Measurements from ENCODE around the gene HIP1. TPM values are rescaled to one million over a fixed set of nuclear protein-coding genes. Genes with fewer than 3 reads are reported as not detected.

The HIP1 gene
- total and polyA plus RNA-seq, 9 of the 15 experiments (the other 6 are each of a cell fraction or from before 2014, with no cell fraction given), result 2.4 to 13.7 (median 9.5) TPM

- TF ChIP-seq, protein P1, sequence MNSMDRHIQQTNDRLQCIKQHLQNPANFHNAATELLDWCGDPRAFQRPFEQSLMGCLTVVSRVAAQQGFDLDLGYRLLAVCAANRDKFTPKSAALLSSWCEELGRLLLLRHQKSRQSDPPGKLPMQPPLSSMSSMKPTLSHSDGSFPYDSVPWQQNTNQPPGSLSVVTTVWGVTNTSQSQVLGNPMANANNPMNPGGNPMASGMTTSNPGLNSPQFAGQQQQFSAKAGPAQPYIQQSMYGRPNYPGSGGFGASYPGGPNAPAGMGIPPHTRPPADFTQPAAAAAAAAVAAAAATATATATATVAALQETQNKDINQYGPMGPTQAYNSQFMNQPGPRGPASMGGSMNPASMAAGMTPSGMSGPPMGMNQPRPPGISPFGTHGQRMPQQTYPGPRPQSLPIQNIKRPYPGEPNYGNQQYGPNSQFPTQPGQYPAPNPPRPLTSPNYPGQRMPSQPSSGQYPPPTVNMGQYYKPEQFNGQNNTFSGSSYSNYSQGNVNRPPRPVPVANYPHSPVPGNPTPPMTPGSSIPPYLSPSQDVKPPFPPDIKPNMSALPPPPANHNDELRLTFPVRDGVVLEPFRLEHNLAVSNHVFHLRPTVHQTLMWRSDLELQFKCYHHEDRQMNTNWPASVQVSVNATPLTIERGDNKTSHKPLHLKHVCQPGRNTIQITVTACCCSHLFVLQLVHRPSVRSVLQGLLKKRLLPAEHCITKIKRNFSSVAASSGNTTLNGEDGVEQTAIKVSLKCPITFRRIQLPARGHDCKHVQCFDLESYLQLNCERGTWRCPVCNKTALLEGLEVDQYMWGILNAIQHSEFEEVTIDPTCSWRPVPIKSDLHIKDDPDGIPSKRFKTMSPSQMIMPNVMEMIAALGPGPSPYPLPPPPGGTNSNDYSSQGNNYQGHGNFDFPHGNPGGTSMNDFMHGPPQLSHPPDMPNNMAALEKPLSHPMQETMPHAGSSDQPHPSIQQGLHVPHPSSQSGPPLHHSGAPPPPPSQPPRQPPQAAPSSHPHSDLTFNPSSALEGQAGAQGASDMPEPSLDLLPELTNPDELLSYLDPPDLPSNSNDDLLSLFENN (IDR thresholded peaks at IDR 0.05; ENCODE audit: low read depth in 2 of 2, low read length in 2 of 2), result no peak
- TF ChIP-seq SRSF7 (optimal IDR thresholded peaks at IDR 0.05; ENCODE audit: low read depth, low read length) (no peak), CHCHD3 (CRISPR knock-in tag; IDR thresholded peaks at IDR 0.05) (no peak), ZNF445 (CRISPR knock-in tag; IDR thresholded peaks at IDR 0.05; ENCODE audit: low read depth) (no peak), ATF6 (CRISPR knock-in tag; IDR thresholded peaks at IDR 0.05) (no peak), HSF4 (CRISPR knock-in tag; IDR thresholded peaks at IDR 0.05; ENCODE audit: borderline replicate concordance) (no peak), EP300 (IDR thresholded peaks at IDR 0.05; ENCODE audit: low read length) (peak; percentile 29; the same call in 1 of the 2 replicates), HDAC2 (IDR thresholded peaks at IDR 0.05) (no peak), ZBTB1 (CRISPR knock-in tag; IDR thresholded peaks at IDR 0.05; ENCODE audit: borderline replicate concordance, low read depth) (no peak), IFI16 (CRISPR knock-in tag; IDR thresholded peaks at IDR 0.05) (no peak), NCOR1 (IDR thresholded peaks at IDR 0.05) (no peak), MLLT1 (IDR thresholded peaks at IDR 0.05) (no peak), GTF2A2 (tag; IDR thresholded peaks at IDR 0.05) (no peak), ZZZ3 (IDR thresholded peaks at IDR 0.05) (no peak), DACH1 (IDR thresholded peaks at IDR 0.05; ENCODE audit: partially characterized antibody) (no peak), E2F4 (CRISPR knock-in tag; IDR thresholded peaks at IDR 0.05; ENCODE audit: low read depth) (no peak), NBN (IDR thresholded peaks at IDR 0.05; ENCODE audit: low read depth) (no peak)
These were observed 141.8 kb downstream of the HIP1 start (continued) for GRCh38 chr7:75596727-75597614.
